ENCODE data around the gene TBC1D22A.

TBC1D22A gene

GRCh38 chr22:46942799-46943785 lies 180.6 kb downstream of the TBC1D22A start:
- Histone ChIP-seq H3K27ac (ENCODE audit: low read length) (no peak overlapping the region), H3K36me3 (ENCODE audit: insufficient read depth, low read depth, low read length) (no peaks in the 10 kb centered on the region), H3K9me3 (ENCODE audit: insufficient read depth, low read depth, low read length) (no peaks in the 10 kb centered on the region), H3K4me1 (ENCODE audit: insufficient read depth, low read length) (peaks cover 12% of the 10 kb centered on the region; the same call in 1 of the 2 replicates), H3K4me3 (ENCODE audit: low read length) (no peak overlapping the region), H3K9ac (ENCODE audit: low read depth, low read length) (no peak overlapping the region), H3K27me3 (ENCODE audit: insufficient read depth, low read length) (no peaks in the 10 kb centered on the region)

- H3K4me3 ChIP-seq (ENCODE audit: low read length), result no peak overlapping the region
- no peak overlapping the region for H3K27ac ChIP-seq (ENCODE audit: low read length)
- H3K9me3 ChIP-seq (ENCODE audit: insufficient read depth, low read depth, low read length), result no peaks in the 10 kb centered on the region
- H3K4me1 ChIP-seq (ENCODE audit: insufficient read depth, low read length), result peaks cover 17% of the 10 kb centered on the region; the same call in 1 of the 2 replicates
- H3K9ac ChIP-seq (ENCODE audit: low read depth, low read length), result no peak overlapping the region
- H3K36me3 ChIP-seq (ENCODE audit: insufficient read depth, low read depth, low read length), result no peaks in the 10 kb centered on the region
- H3K27me3 ChIP-seq (ENCODE audit: insufficient read depth, low read length), result no peaks in the 10 kb centered on the region
These were observed 183.0 kb downstream of the TBC1D22A start for GRCh38 chr22:46945481-46945880.

DNA sequence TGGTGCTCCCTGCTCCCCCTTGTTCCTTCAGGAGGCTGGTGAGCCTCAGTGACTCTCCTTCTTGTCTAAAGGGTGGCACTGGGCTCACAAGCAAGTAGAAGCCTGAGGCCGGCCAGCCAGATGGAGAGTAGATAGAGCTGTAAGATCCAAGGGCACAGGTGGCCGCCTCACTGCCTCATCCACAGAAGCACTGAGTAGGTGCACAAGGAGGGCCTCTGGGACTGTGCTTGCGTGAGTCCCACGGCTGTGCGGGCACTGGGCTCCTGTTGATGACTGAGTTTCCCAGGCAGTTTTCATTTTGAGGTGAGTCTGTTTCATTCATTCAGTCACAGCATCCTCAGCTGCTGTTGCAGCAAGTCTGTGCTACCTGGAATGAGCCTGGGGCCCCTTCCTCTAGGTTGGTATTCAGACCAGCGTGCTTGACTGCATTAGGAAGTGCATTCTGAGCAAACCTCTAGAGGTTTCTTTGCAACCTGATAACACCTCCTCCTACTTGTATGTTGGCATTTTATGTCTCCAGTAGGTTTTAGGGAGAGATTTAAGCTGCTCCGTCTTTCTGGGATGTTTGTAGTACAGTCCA lies 184.0 kb downstream of the TBC1D22A start:
- Histone ChIP-seq H3K36me3 (ENCODE audit: insufficient read depth, low read depth, low read length) (no peaks in the 10 kb centered on the region), H3K4me3 (ENCODE audit: low read length) (no peak overlapping the region), H3K9ac (ENCODE audit: low read depth, low read length) (no peak overlapping the region), H3K4me1 (ENCODE audit: insufficient read depth, low read length) (peaks cover 17% of the 10 kb centered on the region; the same call in 1 of the 2 replicates), H3K27ac (ENCODE audit: low read length) (no peak overlapping the region), H3K27me3 (ENCODE audit: insufficient read depth, low read length) (no peaks in the 10 kb centered on the region), H3K9me3 (ENCODE audit: insufficient read depth, low read depth, low read length) (no peaks in the 10 kb centered on the region)

- H3K4me1 ChIP-seq (ENCODE audit: insufficient read depth, low read length), result peaks cover 17% of the 10 kb centered on the region; the same call in 1 of the 2 replicates
- H3K27me3 ChIP-seq (ENCODE audit: insufficient read depth, low read length), result no peaks in the 10 kb centered on the region
- no peak overlapping the region for H3K9ac ChIP-seq (ENCODE audit: low read depth, low read length)
- H3K27ac ChIP-seq (ENCODE audit: low read length), result no peak overlapping the region
- no peaks in the 10 kb centered on the region for H3K36me3 ChIP-seq (ENCODE audit: insufficient read depth, low read depth, low read length)
- no peaks in the 10 kb centered on the region for H3K9me3 ChIP-seq (ENCODE audit: insufficient read depth, low read depth, low read length)
- H3K4me3 ChIP-seq (ENCODE audit: low read length), result no peak overlapping the region
These were observed 185.2 kb downstream of the TBC1D22A start for GRCh38 chr22:46947516-46948257.

- Histone ChIP-seq H3K4me3 (ENCODE audit: low read length) (no peak overlapping the region), H3K4me1 (ENCODE audit: insufficient read depth, low read length) (peaks cover 17% of the 10 kb centered on the region; the same call in 1 of the 2 replicates), H3K27me3 (ENCODE audit: insufficient read depth, low read length) (no peaks in the 10 kb centered on the region), H3K9ac (ENCODE audit: low read depth, low read length) (no peak overlapping the region), H3K36me3 (ENCODE audit: insufficient read depth, low read depth, low read length) (no peaks in the 10 kb centered on the region), H3K27ac (ENCODE audit: low read length) (no peak overlapping the region), H3K9me3 (ENCODE audit: insufficient read depth, low read depth, low read length) (no peaks in the 10 kb centered on the region)
These were observed 186.1 kb downstream of the TBC1D22A start for GRCh38 chr22:46948411-46949144.

- no peaks in the 10 kb centered on the region for H3K36me3 ChIP-seq (ENCODE audit: insufficient read depth, low read depth, low read length)
- H3K4me3 ChIP-seq (ENCODE audit: low read length), result no peak overlapping the region
- no peaks in the 10 kb centered on the region for H3K27me3 ChIP-seq (ENCODE audit: insufficient read depth, low read length)
- no peak overlapping the region for H3K9ac ChIP-seq (ENCODE audit: low read depth, low read length)
- H3K4me1 ChIP-seq (ENCODE audit: insufficient read depth, low read length), result peaks cover 17% of the 10 kb centered on the region; the same call in 1 of the 2 replicates
- no peak overlapping the region for H3K27ac ChIP-seq (ENCODE audit: low read length)
- H3K9me3 ChIP-seq (ENCODE audit: insufficient read depth, low read depth, low read length), result no peaks in the 10 kb centered on the region
These were observed 188.9 kb downstream of the TBC1D22A start for GRCh38 chr22:46951350-46951749.

DNA sequence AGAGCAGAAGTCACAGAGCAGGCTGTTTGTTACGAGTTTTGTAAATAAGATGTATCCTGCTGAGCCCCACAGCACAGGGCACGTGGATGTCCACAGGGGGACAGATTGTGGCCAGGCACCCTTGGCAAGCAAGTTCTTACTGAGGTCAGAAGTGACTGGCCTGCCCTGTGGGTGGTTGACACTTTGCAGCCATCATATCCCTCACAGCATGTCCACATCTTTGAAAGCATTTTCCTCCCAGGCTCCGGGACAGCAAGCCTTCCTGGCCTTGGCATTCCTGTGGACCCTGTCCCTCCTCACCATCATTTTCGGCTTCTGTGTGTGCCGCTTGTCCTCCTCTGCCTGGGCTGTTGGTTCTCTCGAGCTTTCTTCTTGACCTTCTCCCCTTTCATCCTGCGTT lies 189.5 kb downstream of the TBC1D22A start:
- H3K27ac ChIP-seq (ENCODE audit: low read length), result no peak overlapping the region
- no peak overlapping the region for H3K9ac ChIP-seq (ENCODE audit: low read depth, low read length)
- H3K27me3 ChIP-seq (ENCODE audit: insufficient read depth, low read length), result no peaks in the 10 kb centered on the region
- no peaks in the 10 kb centered on the region for H3K9me3 ChIP-seq (ENCODE audit: insufficient read depth, low read depth, low read length)
- no peak overlapping the region for H3K4me3 ChIP-seq (ENCODE audit: low read length)
- no peaks in the 10 kb centered on the region for H3K36me3 ChIP-seq (ENCODE audit: insufficient read depth, low read depth, low read length)
- peaks cover 16% of the 10 kb centered on the region; the same call in 1 of the 2 replicates for H3K4me1 ChIP-seq (ENCODE audit: insufficient read depth, low read length)

GRCh38 chr22:46953968-46954765 lies 191.7 kb downstream of the TBC1D22A start:
- H3K4me3 ChIP-seq (ENCODE audit: low read length), result no peak overlapping the region
- peaks cover 12% of the 10 kb centered on the region; the same call in 1 of the 2 replicates for H3K4me1 ChIP-seq (ENCODE audit: insufficient read depth, low read length)
- H3K36me3 ChIP-seq (ENCODE audit: insufficient read depth, low read depth, low read length), result no peaks in the 10 kb centered on the region

DNA sequence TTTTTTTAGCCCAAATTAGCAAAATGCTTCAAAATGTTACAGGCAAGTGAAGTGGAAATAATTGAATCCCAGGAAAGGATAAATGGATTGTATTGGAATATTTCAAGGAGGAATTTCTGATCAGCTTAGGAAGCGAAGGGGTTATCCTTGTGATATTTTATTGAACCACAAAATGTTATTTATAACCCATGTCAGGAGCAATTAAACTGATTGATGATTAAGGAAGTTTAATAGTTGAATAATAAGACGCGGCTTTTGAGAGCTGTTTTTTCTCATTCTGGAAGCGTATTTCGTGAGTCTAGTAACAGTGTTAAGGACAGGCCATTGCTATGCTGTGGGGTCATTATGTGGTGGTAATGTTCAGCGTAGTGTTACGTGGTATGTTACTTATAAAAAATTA lies 192.3 kb downstream of the TBC1D22A start:
- Histone ChIP-seq H3K36me3 (ENCODE audit: insufficient read depth, low read depth, low read length) (no peaks in the 10 kb centered on the region), H3K27ac (ENCODE audit: low read length) (no peak overlapping the region), H3K9me3 (ENCODE audit: insufficient read depth, low read depth, low read length) (no peaks in the 10 kb centered on the region), H3K9ac (ENCODE audit: low read depth, low read length) (no peak overlapping the region), H3K4me1 (ENCODE audit: insufficient read depth, low read length) (peaks cover 12% of the 10 kb centered on the region; the same call in 1 of the 2 replicates), H3K4me3 (ENCODE audit: low read length) (no peak overlapping the region), H3K27me3 (ENCODE audit: insufficient read depth, low read length) (no peaks in the 10 kb centered on the region)

More at GRCh38 chr22:46953968-46954765, 191.7 kb downstream of the TBC1D22A start:
- Histone ChIP-seq H3K27me3 (ENCODE audit: insufficient read depth, low read length) (no peaks in the 10 kb centered on the region), H3K9ac (ENCODE audit: low read depth, low read length) (no peak overlapping the region), H3K27ac (ENCODE audit: low read length) (no peak overlapping the region), H3K9me3 (ENCODE audit: insufficient read depth, low read depth, low read length) (no peaks in the 10 kb centered on the region)

DNA sequence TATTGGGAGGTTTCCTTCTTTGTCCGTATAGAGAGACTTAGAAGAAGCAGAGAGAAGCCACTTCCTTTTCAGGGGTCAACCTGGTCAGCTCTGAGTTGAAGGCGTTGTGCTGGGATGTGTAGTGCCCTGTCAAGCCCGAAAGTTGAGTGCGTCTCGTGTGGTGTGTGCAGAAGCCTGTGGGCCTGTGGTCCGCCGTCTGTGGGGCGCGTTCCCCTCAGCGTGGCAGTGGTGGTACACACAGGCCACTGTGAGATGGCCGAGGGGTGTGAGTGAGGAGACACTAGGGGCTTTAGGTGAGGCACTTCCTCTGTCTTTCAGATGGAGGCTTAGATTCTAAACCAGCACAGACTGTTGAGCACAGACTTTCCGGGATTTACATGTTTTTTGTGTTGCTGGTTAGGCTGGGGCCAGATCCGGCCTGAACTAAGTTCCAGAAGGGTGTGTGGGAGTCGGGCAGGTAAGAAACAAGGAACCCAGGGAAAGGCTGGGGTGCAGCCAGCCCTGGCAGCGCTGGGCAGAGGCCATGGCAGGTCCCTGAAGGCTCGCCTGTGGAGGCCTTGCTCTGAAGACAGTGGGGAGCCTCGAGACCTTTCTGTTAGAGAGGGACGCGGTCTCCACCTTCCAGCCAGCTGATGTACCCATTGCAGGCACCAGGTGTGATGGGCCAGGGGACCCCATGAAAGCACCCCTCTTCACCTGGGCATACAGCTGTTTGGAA lies 194.2 kb downstream of the TBC1D22A start:
- Histone ChIP-seq H3K27me3 (ENCODE audit: insufficient read depth, low read length) (no peaks in the 10 kb centered on the region), H3K9ac (ENCODE audit: low read depth, low read length) (no peak overlapping the region), H3K4me3 (ENCODE audit: low read length) (no peak overlapping the region), H3K36me3 (ENCODE audit: insufficient read depth, low read depth, low read length) (no peaks in the 10 kb centered on the region), H3K9me3 (ENCODE audit: insufficient read depth, low read depth, low read length) (no peaks in the 10 kb centered on the region), H3K27ac (ENCODE audit: low read length) (no peak overlapping the region), H3K4me1 (ENCODE audit: insufficient read depth, low read length) (peaks cover 12% of the 10 kb centered on the region; the same call in 1 of the 2 replicates)
